Activated naive CD4-positive, alpha-beta T cell treated with Interleukin-2 at 50 U/mL for 16 hours (primary cell): ENCODE measurements around the gene IL15RA.
"Not testable (repeated sequence)": the region's sequence is repeated elsewhere in the genome, so short reads cannot be mapped to it uniquely, and the experiment has no call there.

Experiments used
- DNase-seq: peaks from one replicate; pipeline ENCODE4 v3.0.0-alpha.2; 2020

The IL15RA gene

DNA sequence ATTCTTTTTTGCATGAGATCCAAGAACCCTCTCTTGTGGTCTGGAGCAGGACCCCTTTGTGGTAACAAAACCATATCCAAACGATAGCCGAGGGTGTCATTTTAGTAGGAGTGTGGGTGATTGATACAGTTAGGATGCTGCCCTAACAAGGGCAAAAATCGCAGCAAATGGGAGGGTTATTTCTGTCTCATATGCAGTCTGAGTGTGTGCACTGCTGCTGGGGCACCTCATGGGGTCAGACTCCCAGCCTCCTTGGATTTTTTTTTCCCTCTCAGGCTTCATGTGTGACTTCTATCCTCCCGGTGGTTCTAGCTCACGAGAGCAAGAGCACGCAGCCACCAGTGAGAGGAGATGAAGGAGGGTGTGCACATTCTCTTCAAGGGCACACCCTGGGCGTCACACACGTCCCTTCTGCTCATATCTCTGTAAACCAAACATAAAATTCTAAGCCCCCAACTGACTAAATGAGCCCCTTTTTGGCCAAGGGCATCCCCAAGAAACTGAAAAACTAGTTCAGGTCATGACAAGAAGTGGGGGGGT, 28.6 kb upstream of the IL15RA start:
- no peak for DNase-seq

DNA sequence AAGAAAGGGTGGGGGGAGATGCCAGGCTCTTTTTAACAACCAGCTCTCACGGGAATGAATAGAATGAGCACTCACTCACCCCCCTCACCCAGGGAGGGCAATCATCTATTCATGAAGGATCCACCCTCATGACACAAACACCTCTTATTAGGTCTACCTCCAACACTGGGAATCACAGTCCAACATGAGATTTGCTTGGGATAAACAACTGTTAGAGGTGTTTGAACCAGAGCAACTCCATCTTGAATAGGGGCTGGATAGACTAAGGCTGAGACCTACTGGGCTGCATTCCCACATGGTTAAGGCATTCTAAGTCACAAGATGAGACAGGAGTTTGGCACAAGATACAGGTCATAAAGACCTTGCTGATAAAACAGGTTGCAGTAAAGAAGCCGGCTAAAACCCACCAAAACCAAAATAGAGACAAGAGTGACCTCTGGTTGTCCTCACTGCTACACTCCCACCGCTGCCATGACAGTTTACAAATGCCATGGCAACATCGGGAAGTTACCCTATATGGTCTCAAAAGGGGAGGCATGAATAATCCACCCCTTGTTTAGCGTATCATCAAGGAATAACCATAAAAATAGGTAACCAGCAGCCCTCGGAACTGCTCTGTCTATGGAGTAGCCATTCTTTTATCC, 27.9 kb upstream of the IL15RA start:
- DNase-seq = not testable (repeated sequence)

DNA sequence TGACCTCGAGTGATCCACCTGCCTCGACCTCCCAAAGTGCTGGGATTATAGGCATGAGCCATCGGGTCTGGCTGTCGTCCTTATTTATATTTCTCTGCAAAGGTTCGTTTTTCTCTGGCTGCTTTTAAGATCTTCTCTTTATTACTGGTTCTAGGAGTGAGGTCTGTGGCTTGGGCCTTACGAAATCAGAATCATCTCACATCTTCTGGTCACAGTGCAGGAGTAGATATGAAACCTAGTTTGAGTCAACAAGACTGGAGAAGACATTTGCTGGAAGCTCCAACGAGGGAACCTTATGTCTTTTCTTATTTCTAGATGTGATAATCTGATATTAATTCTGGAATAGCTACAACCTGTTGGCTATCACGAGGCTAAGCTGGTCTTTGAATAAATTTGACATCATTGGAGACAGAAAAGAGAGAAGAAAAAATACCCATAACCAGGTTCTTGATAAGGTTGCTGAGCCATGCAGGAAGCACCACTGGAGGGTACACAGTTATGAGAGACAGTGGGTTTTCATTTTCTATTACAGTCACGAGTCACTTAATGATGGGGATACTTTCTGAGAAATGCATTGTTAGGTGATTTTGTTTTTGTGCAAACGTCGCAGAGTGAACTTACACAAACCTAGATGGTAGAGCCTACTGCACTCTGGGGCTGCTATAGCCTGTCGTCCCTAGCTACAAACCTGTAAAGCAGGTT, 25.6 kb upstream of the IL15RA start:
- DNase-seq = no peak

DNA sequence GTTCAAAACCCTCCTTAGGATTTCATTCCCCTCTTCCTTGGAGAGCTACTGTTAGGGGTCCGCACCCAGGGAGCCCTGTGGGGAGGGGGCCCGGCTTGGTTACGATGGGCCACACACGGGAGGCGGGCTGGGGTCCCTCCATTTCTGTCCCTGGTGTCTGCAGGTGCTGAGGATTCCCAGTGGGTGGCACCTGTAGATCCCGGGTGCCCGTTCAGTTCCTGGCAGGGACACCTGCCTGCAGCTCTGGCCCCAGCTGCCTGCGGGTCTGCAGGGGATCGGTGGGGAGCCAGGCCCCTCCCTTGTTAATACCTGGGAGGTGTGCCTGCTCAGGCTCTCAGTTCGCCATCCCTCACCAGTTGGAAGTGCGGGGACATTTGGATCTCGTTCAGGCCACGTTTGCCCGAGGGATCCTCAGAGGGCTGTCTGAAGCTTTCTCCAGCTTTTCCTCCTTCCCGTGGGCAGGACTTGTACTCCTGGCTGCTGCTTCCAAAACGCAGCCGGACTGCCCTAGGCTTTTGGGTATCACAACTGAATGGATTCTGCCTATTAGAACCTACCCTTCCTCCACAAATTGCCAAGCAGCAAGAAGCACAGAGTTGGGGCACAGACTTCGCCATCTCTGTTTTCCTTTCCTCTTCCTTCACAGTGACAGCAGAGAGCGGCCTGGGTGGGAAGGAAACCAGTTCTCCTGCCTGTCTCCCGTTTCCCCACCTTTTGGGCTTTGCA, 22.3 kb upstream of the IL15RA start:
- no peak for DNase-seq

DNA sequence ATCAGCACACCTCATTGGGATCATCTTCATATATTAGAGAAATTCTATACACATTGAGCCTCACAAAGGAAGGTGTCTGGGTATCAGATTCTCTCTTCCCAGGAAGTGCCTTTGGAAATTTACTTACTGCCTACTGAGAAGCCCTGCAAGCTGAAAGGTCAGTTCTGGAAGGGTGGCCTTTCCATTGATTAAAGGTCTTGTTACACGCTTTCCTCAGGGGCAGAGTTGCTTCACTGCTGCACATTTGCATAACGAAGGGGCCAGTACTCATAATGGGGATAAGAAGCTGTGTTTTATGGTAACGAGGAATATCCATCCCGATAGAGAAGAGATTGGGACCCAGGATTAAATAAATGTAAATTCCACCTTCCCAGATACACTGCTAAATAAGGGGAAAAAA, 19.4 kb upstream of the IL15RA start:
- no peak for DNase-seq

DNA sequence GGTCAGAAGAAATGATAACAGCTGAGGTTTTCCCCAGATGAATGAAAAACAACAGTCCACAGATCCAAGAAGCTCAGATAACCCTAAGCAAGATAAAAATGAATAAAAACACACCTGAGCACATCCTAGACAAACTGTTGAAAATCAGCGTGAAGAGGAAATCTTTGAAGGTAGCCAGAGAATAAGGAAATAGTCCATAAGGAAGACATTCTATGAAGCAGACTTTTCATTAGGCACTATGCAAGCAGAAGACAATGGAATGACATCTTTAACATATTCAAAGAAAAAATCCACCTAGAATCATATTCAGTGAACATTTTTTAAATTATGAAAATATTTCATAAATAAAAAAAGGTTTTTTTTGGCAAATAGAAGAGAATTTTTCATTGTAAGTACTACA, 15.1 kb upstream of the IL15RA start:
- no peak for DNase-seq

DNA sequence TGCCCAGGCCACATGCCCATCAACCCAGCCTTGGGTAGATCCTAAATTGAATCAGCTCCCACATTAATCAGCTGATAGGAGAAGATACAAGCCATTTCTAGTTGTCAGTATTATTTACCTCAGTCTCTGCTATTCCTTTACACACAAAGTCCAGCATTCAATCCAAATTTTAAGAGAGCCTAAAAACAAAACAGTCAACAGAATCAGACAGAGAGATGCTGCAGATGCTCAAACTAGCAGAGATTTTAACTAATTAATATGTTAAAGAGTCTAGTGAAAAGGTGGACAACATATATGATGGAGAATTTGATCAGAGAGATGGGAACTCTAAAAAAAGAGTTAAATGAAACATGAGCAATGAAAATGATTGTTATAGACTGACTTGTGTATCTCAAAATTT, 14.4 kb upstream of the IL15RA start:
- DNase-seq = no peak

DNA sequence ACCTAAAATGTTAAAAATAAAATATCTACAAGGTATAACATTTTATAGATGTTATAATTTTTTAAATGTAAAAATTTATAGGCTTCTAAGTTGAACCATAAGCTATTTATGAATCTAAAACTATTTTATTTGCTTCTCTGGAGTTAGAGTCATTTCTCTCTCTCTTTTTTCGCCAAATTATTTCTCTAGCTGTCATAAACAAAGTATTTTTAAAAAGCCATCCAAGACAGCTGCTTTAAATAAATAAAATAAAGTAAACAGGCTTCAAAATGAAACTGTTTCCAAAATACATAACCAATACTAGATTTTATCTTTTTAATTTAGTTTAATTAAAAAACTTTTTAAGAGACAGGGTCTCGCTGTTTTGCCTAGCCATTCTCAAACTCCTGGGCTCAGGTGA, 12.4 kb upstream of the IL15RA start:
- no peak for DNase-seq

DNA sequence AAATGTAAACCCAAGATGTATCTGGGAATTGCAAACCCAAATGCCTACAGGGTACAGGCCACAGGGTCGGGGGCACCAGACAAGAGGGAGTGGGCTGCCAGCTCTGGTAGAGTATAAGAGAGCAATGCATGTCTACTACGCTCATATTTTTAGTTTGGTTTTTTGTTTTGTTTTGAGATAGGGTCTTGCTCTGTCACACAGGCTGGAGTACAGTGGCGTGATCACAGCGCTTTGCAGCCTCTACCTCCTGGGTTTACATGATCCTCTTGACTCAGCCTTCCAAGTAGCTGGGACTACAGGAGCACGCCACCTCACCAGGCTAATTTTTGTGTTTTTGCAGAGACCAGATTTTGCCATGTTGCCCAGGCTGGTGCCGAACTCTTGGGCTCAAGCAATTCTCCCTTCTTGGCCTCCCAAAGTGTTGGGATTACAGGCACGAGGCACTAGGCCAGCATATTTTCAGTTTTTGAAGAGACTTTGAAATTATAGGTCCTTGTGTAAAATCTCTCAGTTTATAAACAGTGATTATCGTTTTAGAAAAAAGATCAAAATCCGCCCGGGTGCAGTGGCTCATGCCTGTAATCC, 11.1 kb upstream of the IL15RA start:
- no peak for DNase-seq

DNA sequence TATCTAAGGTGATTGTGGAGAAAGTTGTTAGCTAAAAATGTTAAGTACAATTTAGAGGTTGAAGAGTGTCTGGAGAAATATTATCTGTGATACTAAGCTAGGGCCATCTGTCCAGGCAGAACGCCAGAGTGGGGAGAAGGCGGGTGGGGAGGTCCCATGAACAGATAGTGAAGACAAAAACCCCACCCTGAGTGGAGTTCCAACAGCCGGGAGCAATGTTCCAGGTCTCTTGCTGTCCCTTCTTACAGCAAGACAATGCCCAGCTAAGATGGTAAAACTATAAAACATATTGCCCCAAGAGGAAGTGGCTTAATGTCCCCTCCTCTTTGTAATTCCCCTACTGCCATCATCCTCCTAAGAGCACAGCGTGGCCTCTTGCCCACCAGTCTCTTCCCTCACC, 10.4 kb upstream of the IL15RA start:
- DNase-seq = no peak

DNA sequence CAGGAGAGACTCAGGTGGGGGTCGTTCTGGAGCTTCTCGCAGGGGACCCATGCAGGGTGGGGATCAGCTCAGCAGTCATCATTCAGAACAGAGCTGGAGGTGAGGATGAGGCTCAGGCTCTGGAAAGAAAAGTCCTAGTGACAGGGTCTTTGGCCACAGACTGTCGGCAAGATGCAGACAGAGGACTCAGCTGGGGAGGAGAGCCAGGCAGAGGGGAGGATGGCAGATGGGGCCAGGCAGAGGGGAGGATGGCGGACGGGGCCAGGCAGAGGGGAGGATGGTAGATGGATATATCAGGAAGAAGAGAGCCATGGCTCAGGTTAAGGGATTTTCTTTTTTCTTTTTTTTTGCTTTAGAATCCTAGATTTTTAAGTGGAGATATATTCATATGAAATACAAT, 7.7 kb upstream of the IL15RA start:
- no peak for DNase-seq

DNA sequence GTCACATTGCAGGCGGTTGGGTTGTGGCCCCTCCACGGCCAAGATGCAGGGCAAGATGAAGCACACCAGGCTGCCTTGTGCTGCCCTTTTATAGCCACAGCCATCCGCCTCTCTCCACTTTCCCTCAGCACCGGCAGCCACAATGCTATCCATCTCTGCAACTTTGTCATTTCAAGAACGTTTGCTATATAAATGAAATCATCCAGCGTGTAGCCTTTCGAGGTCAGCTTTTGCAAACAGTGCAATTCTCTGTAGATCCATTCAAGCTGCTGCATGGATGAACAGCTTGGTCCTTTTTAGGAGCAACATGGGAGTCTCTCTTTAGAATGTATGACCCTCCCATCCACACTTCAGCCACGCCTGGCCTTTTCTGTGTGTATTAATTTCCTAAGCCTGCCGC, 6.4 kb upstream of the IL15RA start:
- no peak for DNase-seq

DNA sequence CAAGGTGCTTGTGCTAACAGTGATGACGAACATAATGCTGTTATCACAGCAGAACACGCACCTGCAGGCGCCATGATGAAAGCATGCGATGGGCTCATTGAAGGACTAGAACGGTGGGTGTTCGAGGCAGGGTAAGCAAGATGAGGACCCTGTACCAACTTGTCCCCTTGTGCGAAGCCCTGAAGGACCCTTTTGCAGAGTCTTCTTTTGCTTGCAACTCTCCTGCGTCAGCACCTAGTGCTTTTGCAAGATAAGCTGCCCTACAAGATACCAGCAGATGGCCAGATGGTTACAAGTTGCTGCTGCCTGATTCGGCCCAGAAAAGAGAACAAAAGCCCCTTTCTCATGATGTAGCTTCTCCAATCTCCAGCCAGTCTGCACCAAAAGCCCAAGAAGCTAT, 4.2 kb upstream of the IL15RA start:
- no peak for DNase-seq

DNA sequence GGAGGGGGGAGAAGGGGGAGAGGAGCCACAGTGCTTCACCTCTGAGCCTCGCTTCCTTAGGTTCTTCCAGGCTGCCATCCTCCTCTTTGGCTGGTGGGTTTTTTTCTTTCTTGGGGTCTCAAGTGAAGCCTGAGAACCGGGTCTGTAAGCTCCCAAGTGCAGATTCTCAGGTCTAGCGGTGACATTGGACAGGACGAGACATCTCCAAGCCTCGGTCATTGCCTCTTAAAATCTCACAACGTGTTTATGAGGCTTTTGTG, 817 bp upstream of the IL15RA start:
- no peak for DNase-seq

DNA sequence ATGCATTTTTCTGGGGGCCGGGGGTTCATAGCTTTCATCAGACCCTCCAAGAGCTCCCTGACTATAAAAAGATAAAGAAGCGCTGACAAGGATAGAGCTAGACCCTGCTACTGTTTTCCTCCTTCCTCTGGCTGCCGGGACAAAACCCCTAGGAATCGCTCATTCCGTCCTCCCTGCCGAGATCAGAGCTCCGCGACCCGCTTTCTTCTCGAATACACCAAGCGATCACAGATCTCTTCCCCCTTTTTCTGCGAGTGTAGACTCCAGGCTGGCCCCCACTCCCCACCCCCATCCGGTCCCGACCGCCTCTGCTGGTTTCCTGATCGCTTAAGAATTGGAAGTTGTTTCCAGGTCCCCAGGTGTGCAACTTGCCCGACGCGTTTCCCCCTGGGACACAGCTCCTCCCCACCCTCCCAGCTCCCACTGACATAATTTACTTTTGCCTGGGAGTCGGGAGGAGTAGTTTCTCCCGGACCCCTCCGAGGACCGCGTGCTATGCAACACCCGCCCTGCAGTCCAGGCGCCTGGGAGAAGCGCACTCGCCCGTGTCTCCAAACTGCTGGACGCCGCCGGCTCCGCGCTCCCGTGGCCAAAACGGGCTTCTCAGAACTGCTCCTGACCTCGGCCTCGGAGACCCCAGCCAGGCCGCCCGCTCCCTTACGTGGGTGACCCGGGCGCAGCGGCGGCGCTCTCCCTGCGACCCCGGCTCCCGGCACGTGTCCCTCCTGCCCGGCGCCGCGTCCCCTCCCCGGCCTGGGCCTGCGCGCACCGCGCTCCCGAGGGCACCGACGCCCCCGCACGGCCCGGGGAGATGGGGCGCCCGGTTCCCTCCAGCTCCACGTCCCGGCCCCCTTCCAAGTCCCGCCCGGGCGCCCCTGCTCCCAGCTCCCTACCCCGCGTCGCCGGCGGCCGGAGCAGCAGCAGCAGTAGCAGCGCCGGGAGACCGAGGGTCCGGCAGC, 552 bp downstream of the IL15RA start:
- peak; percentile 52 for DNase-seq

DNA sequence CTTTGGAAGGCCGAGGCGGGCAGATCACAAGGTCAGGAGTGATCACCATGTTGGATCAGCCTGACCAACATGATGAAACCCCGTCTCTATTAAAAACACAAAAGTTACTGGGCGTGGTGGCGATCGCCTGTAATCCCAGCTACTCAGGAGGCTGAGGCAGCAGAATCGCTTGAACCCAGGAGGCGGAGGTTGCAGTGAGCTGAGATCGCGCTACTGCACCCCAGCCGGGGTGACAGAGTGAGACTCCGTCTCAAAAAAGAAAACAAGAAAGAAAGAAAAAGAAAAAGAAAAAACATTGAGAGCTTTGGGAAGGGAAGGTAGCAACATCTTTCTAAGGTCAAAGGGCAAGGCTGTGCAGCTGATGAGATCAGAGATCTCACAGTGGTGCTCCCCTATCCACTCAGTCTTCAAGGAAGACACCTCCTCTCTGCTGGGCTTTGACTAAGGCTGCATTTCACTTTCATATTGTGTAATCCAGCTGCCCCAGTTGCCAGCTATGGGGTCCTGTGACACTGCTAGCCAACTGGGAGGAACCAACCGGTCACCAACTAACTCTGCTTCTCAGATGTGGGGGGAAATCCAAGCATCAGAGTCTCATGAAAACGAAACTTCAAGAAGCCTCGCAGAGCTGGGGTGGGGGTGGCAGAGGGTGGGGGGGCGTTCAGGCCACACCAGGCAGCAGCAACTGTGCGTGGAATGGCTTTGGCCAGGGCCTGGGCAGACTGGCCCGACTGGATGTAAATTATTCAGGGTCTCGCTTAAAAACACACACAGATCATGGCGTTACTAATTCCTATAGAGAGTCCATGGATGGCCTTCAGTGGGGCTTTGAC, 1.5 kb downstream of the IL15RA start:
- DNase-seq = peak; percentile 70

DNA sequence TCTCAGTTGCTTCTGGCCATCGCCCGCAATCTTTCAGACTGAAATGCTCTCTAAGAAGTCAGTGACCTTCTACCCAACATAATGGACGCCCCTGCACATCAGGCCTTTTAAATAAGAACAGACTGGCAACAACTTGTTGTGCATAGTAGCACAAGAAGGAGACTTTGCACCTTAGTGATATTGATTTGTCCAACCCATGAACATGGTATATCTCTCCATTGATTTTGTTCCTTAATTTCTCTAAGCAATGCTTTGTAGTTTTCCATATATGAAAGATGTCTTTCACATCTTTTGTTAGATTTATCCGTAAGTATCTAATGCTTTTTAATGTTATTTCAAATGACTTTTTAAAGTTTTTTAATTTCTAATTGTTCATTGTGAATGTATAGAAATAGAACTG, 4.3 kb downstream of the IL15RA start:
- no peak for DNase-seq

DNA sequence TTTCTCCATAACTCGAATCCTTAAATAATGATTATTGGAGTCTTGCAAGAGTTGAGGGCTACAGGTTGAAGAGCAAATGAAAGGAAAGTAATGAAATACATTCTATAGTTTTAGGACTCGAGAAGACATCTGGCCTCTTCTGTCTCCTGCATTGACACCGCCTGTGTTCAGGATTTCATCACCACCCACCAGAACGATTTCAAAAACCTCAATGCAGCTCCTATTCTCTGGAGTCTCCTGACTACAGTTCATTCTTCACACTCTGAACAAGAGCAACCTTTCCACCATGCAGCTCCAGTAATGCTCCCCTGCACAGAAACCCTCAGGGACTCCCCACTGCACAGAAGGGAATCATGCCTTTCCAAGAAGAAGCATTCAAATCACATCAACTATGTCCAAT, 5.5 kb downstream of the IL15RA start:
- DNase-seq = no peak

DNA sequence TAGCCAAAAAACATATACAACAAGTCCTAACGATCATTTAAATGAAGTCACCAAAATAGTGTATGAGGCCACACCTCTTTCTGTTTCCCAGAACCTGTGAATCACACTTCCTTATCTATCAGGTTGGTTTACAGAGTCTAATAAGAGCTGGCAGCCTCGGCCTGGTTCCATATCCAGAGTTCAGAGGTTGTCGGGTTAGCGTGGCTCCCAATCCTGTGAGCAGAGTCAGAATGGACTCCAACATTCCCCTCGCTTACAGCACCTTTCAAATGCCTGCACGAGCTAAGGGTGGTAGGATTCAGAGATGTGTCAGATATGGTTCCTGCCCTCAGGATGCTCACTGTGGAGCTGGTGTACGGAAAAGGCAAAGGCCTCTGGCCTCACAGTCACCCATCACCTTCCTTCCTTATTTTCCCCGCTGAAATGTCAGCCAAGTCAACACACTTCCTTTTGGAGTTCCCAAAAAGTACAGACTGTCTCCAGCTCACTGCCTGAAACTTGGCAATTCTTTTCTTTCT, 6.0 kb downstream of the IL15RA start:
- peak; percentile 35 for DNase-seq

DNA sequence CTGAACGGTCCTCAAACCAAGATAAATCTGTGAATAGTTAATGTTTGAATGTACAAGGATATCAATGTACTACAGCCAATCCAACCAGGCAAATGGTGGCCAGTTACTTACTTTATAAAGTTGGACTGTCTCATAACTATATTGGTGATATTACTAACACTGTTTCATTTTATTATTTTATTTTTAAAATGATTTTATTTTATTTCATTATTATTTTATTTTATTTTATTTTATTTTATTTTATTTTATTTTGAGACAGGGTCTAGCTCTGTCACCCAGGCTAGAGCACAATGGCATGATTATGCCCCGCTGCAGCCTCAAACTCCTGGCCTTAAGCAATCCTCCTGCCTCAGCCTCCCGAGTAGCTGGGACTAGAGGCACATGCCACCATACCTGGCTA, 6.8 kb downstream of the IL15RA start:
- DNase-seq = no peak

DNA sequence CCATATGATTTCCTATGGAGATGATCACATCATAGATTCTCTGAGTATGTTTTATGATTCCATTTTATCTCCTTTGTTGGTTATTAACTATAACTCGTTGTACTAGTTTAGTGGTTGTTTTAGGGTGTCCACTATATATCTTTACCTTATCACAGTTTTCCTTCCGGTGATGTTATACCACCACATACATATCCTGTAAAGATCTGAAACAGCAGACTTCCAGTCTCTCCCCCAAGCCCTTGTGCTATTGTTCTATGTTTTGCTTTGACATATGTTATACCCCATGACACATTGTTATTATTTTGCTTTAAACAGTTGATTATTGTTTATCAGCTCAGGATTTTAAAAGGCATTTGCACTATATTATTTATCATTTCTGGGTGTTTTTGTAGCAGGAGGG, 7.3 kb downstream of the IL15RA start:
- no peak for DNase-seq
